Head of caudate nucleus (tissue), 42 donors: Measurements from ENCODE around the gene TNIK.

Experiments used
- DNase-seq, 42 donors: peaks; one replicate each; pipeline versions ENCODE4 v3.0.0 to v3.0.0-alpha.2; 2020 to 2021; ENCODE audit warnings: mixed read lengths in 7 of 42
- intact Hi-C: fragments of 100-400 bp; cut with DNase I; formaldehyde crosslinking; loops from one replicate; pipeline ENCODE4 v1.15.0; 2022

The TNIK gene

GRCh38 chr3:171183042-171183441 is 277.2 kb downstream of the TNIK start:
- DNase-seq, result peak in 34 of 42 donors; percentile 14 to 85 (median 58)
- intact Hi-C loops, result no loop called here

- intact Hi-C loops, result no loop called here
- no peak for DNase-seq
Observed at GRCh38 chr3:171181907-171182690, 278.1 kb downstream of the TNIK start.

- no peak for DNase-seq
- intact Hi-C loops, result no loop called here
Observed at GRCh38 chr3:171178714-171179113, 281.5 kb downstream of the TNIK start.

- DNase-seq, result no peak
- intact Hi-C loops, result no loop called here
Observed at GRCh38 chr3:171177553-171177952, 282.7 kb downstream of the TNIK start.

GRCh38 chr3:171177056-171177455 is 283.1 kb downstream of the TNIK start:
- no peak for DNase-seq
- intact Hi-C loops, result no loop called here

GRCh38 chr3:171176244-171176933 is 283.8 kb downstream of the TNIK start:
- intact Hi-C loops, result no loop called here
- DNase-seq, result no peak

GRCh38 chr3:171175741-171176234 is 284.4 kb downstream of the TNIK start:
- DNase-seq, result no peak
- intact Hi-C loops, result no loop called here

GRCh38 chr3:171173736-171174135 is 286.5 kb downstream of the TNIK start:
- peak; percentile 67 to 95 (median 90) for DNase-seq
- intact Hi-C loops, result no loop called here

GRCh38 chr3:171172070-171172469 is 288.1 kb downstream of the TNIK start:
- DNase-seq, result no peak
- intact Hi-C loops, result no loop called here

GRCh38 chr3:171169866-171170265 is 290.3 kb downstream of the TNIK start:
- intact Hi-C loops, result no loop called here
- DNase-seq, result no peak

GRCh38 chr3:171169443-171169842 is 290.8 kb downstream of the TNIK start:
- intact Hi-C loops, result no loop called here

GRCh38 chr3:171168551-171168950 is 291.7 kb downstream of the TNIK start:
- DNase-seq, result no peak
- intact Hi-C loops, result no loop called here

More at GRCh38 chr3:171169443-171169842, 290.8 kb downstream of the TNIK start:
- DNase-seq, result no peak

- DNase-seq, result peak in 9 of 42 donors; percentile 26 to 63 (median 41)
- intact Hi-C loops, result no loop called here
Observed at GRCh38 chr3:171168086-171168485, 292.1 kb downstream of the TNIK start.

GRCh38 chr3:171165983-171166382 is 294.2 kb downstream of the TNIK start:
- intact Hi-C loops, result no loop called here
- DNase-seq, result no peak

- intact Hi-C loops, result no loop called here
- DNase-seq, result no peak
Observed at GRCh38 chr3:171165499-171165921, 294.7 kb downstream of the TNIK start.

- intact Hi-C loops, result no loop called here
Observed at GRCh38 chr3:171164067-171164465, 296.1 kb downstream of the TNIK start.

GRCh38 chr3:171163101-171164066 is 296.8 kb downstream of the TNIK start:
- no peak for DNase-seq
- intact Hi-C loops, result no loop called here

More at GRCh38 chr3:171164067-171164465, 296.1 kb downstream of the TNIK start:
- no peak for DNase-seq

GRCh38 chr3:171160325-171160724 is 299.9 kb downstream of the TNIK start:
- intact Hi-C loops, result no loop called here
- no peak for DNase-seq

- no peak for DNase-seq
- intact Hi-C loops, result no loop called here
Observed at GRCh38 chr3:171159822-171160157, 300.4 kb downstream of the TNIK start.
